ENCODE results near the gene EVI5L. TPM values are rescaled to one million over a fixed set of nuclear protein-coding genes. Genes with fewer than 3 reads are reported as not detected.

Gene EVI5L
- polyA plus RNA-seq, 1 of the 3 experiments (the other 2 are of a cell fraction): 9.7 TPM

- WGBS (ENCODE audit: low lambda C conversion rate): 26% methylated on average over 36 of the region's 45 CpGs
- Histone ChIP-seq H3K4me2 (no peak overlapping the region), H3K27me3 (ENCODE audit: insufficient read depth) (no peaks in the 10 kb centered on the region), H3K27ac (ENCODE audit: low read depth in 2 of 2, low read length in 1 of 2) (no peak overlapping the region), H3K36me3 (replicated peaks in 1 of 2; ENCODE audit: control insufficient read depth in 1 of 2, insufficient read depth in 2 of 2, low read length in 1 of 2) (no peaks in the 10 kb centered on the region), H4K20me1 (ENCODE audit: insufficient read depth) (no peaks in the 10 kb centered on the region), H3K9ac (no peak overlapping the region), H2AFZ (ENCODE audit: low read depth) (no peak overlapping the region), H3K4me3 (ENCODE audit: low read depth in 2 of 2, low read length in 1 of 2) (peak overlapping the region in 1 of 2 experiments; percentile 17; a peak in 1 of 4 replicates), H3K79me2 (ENCODE audit: insufficient read depth) (no peaks in the 10 kb centered on the region), H3K9me3 (no peaks in the 10 kb centered on the region), H3K9me2 (no peaks in the 10 kb centered on the region), H3F3A (replicated peaks; ENCODE audit: insufficient read depth) (no peaks in the 10 kb centered on the region), H3K4me1 (ENCODE audit: control insufficient read depth in 1 of 2, insufficient read depth in 2 of 2, low read depth in 1 of 2, low read length in 1 of 2) (peaks cover 0 to 14% of the 10 kb centered on the region in 2 experiments; a peak in 1 of 4 replicates)
- no peak for TF ChIP-seq NRF1 (IDR thresholded peaks at IDR 0.05; ENCODE audit: low read depth, low read length)
- no peak for TF ChIP-seq CHD2 (IDR thresholded peaks at IDR 0.05; ENCODE audit: low read length, partially characterized antibody)
- peak; percentile 55 for TF ChIP-seq SMC3 (IDR thresholded peaks at IDR 0.05; ENCODE audit: low read depth, low read length)
- TF ChIP-seq MXI1 (IDR thresholded peaks at IDR 0.05; ENCODE audit: low read depth, low read length): no peak
- TF ChIP-seq EZH2phosphoT487 (IDR thresholded peaks at IDR 0.05; ENCODE audit: borderline replicate concordance, low read depth): no peak
- TF ChIP-seq RAD21 (IDR thresholded peaks at IDR 0.05; ENCODE audit: low read length): peak; percentile 77
- TF ChIP-seq YY1 (IDR thresholded peaks at IDR 0.05; ENCODE audit: low read depth): no peak
- TF ChIP-seq CTCF (IDR thresholded peaks at IDR 0.05): peak; percentile 82
- TF ChIP-seq GATA2 (CRISPR knock-in tag; IDR thresholded peaks at IDR 0.05): no peak
- TF ChIP-seq JUND (IDR thresholded peaks at IDR 0.05): no peak
- TF ChIP-seq ELF1 (IDR thresholded peaks at IDR 0.05): no peak
- TF ChIP-seq POLR2AphosphoS5 (IDR thresholded peaks at IDR 0.05; ENCODE audit: low read depth, low read length): no peak
- no peak for TF ChIP-seq USF1 (IDR thresholded peaks at IDR 0.05; ENCODE audit: borderline replicate concordance, low read depth)
- TF ChIP-seq GABPA (IDR thresholded peaks at IDR 0.05; ENCODE audit: low read depth): no peak
- no peak for TF ChIP-seq TCF12 (IDR thresholded peaks at IDR 0.05)
- no peak for TF ChIP-seq FOXM1 (IDR thresholded peaks at IDR 0.05; ENCODE audit: low read depth)
- ChIA-PET POLR2A (no interaction called here), CTCF (interaction anchor here (0.6 to 3.2 kb wide), 36 partner anchors 9 to 403 kb away, joined by 3 to 41 read pairs (median 4); partner anchors contain the start of genes CTXN1, MAP2K7, SNAPC2 and TGFBR3L)
- DNase-seq: peak; percentile 97
Observed at GRCh38 chr19:7852851-7853769, 23.1 kb downstream of the EVI5L start.
